ENCODE measurements around the gene FGF4. TPM values are rescaled to one million over a fixed set of nuclear protein-coding genes. Genes with fewer than 3 reads are reported as not detected.
"Not testable (repeated sequence)": the region's sequence is repeated elsewhere in the genome, so short reads cannot be mapped to it uniquely, and the experiment has no call there.

FGF4 gene
- total RNA-seq, 4 donors from 2014 or later = not detected

DNA sequence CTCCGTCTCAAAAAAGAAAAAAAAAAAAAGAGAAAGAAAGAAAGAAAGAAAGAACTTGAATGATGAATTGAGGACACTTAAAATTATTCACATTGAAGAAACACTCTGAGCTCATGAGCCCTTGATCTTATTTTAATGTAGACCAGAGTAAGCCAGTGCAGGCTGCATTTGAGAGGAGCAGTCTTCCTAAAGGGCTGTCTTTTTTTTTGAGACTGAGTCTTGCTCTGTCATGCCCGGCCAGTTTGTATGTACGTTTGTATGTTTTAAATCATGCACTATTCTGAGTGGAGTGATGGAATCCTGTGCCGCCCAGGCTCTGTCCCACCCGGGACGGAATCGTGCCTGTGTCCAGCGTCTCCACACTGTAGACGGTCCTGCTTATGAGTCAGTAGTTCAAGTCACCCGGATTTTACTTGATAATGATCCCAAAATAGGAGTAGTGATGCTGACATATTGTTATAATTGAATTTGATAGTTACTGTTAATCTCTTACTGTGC, 9.6 kb downstream of the FGF4 start:
- Histone ChIP-seq H3K27ac (no peak overlapping the region), H3K4me1 (no peaks in the 10 kb centered on the region), H3K27me3 (no peaks in the 10 kb centered on the region), H3K4me3 (replicated peaks in 1 of 3) (no peak overlapping the region), H3K36me3 (no peaks in the 10 kb centered on the region), H3K9me3 (no peaks in the 10 kb centered on the region)
- TF ChIP-seq, protein P1, sequence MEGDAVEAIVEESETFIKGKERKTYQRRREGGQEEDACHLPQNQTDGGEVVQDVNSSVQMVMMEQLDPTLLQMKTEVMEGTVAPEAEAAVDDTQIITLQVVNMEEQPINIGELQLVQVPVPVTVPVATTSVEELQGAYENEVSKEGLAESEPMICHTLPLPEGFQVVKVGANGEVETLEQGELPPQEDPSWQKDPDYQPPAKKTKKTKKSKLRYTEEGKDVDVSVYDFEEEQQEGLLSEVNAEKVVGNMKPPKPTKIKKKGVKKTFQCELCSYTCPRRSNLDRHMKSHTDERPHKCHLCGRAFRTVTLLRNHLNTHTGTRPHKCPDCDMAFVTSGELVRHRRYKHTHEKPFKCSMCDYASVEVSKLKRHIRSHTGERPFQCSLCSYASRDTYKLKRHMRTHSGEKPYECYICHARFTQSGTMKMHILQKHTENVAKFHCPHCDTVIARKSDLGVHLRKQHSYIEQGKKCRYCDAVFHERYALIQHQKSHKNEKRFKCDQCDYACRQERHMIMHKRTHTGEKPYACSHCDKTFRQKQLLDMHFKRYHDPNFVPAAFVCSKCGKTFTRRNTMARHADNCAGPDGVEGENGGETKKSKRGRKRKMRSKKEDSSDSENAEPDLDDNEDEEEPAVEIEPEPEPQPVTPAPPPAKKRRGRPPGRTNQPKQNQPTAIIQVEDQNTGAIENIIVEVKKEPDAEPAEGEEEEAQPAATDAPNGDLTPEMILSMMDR (IDR thresholded peaks at IDR 0.05) = no peak
- TF ChIP-seq POLR2A (IDR thresholded peaks at IDR 0.05) = no peak
- DNase-seq = no peak
- WGBS, 2 donors = 60 to 68% methylated on average over 10 of the region's 10 CpGs
- intact Hi-C loops (cut with DNase I) = no loop called here

DNA sequence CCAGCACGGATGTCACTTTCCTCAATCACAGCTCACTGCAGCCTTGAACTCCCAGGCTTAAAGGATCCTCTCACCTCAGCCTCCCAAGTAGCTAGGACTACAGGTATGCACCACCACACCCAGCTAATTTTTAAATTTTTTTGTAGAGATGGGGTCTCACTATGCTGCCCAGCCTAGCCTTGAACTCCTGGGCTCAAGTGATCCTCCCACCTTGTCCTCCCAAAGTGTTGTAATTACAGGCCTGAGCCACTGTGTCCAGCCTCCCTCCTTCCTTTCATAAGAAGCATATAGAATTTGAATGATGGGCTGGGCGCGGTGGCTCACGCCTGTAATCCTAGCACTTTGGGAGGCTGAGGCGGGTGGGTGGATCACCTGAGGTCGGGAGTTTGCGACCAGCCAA, 10.2 kb downstream of the FGF4 start:
- H3K9me3 ChIP-seq; H3K4me1 ChIP-seq; H3K27ac ChIP-seq; intact Hi-C loops (cut with DNase I); DNase-seq; H3K27me3 ChIP-seq; H3K4me3 ChIP-seq (replicated peaks in 1 of 3); H3K36me3 ChIP-seq: not testable (repeated sequence)
- 89 to 91% methylated on average over 7 of the region's 7 CpGs for WGBS, 2 donors

DNA sequence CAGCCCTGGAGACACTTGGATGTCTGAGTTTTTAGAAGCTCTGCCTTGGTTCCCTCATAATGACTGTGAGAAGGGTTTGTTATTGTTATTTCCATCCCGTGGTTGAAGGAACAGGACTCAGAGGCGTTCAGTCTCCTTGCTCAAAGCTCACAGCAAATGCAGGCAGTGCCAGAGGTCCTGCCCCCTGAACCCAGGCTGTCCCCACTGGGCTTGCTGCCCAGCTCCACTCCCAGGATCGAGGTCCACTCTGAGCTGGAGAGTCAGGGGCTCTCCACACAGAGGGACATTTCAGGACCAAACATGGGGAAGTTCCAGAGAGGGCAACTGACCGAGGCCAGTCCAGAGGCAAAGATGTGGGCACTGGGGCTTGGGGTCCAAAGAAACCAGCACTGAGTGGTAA, 14.8 kb downstream of the FGF4 start:
- TF ChIP-seq, protein P1 (IDR thresholded peaks at IDR 0.05) = no peak
- no peak for TF ChIP-seq POLR2A (IDR thresholded peaks at IDR 0.05)
- H3K4me3 ChIP-seq (replicated peaks in 1 of 3) = no peak overlapping the region
- no peaks in the 10 kb centered on the region for H3K27me3 ChIP-seq
- H3K4me1 ChIP-seq = no peaks in the 10 kb centered on the region
- DNase-seq = no peak
- no peak overlapping the region for H3K27ac ChIP-seq
- intact Hi-C loops (cut with DNase I) = no loop called here
- H3K9me3 ChIP-seq = no peaks in the 10 kb centered on the region
- no peaks in the 10 kb centered on the region for H3K36me3 ChIP-seq
- WGBS, 2 donors = 35 to 51% methylated on average over 2 to 4 of the region's 4 CpGs

DNA sequence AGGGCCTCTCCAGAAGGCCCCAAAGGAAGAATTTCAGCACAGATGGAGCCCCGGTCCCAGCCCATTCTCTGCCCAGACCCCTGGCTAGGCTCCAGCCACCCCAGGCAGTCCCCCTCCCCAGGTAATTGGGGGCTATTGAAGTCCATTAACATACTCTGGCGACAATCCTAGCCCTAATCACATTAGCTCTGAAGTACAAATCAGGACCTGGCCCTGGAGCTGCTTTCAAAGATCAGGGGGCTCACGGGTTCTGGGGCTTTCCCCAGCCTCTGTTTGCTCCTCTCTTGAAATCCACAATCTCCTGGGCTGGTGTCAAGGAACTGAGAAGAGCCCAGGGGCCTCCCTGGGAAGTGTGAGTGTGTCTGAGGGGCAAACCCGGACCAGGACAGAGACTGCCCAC, 22.3 kb downstream of the FGF4 start:
- no peak for DNase-seq
- TF ChIP-seq POLR2A (IDR thresholded peaks at IDR 0.05) = no peak
- TF ChIP-seq, protein P1 (IDR thresholded peaks at IDR 0.05) = no peak
- WGBS, 2 donors = 43 to 48% methylated on average over 3 of the region's 4 CpGs
- Histone ChIP-seq H3K9me3 (no peaks in the 10 kb centered on the region), H3K36me3 (no peaks in the 10 kb centered on the region), H3K4me1 (no peaks in the 10 kb centered on the region), H3K27me3 (no peaks in the 10 kb centered on the region), H3K4me3 (replicated peaks in 1 of 3) (no peak overlapping the region), H3K27ac (no peak overlapping the region)
- intact Hi-C loops (cut with DNase I) = no loop called here

DNA sequence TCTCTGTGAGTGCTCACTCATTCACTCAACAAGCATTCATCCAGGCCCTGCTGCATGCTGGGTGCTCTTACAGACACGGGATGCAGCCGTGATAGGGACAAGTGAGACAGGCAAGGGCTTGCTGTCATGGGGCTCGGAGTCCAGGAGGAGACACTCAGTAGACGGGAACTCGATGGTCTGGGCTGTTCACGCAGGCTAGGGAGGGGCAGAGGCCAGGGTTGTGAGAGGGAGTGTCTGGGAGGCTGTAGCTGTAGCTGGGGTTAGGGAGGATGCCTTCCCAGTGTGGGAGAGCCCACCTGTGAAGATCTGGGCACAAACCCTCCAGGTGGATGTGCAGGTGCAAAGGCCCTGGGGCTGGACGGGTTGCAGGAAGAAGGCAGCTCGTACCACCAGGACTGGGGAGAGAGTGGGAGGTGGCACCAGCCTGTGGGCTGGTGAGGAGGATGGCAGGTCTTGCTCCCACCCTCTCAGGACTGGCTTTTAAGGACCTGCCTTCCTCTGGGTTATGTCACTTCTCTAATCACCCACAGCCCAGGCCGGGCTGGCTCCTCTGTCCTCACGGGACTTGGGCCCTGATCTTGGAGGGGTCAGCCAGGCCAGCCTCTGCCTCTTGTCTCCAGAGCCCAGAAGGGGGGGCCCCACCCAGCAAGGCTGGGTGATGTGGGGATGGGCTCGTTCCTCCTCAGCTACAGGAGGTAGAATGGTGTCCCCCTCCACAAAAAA, 24.1 kb downstream of the FGF4 start:
- Histone ChIP-seq H3K9me3 (no peaks in the 10 kb centered on the region), H3K27ac (no peak overlapping the region), H3K4me1 (no peaks in the 10 kb centered on the region), H3K4me3 (replicated peaks in 1 of 3) (no peak overlapping the region), H3K27me3 (no peaks in the 10 kb centered on the region), H3K36me3 (no peaks in the 10 kb centered on the region)
- WGBS, 2 donors = 78 to 85% methylated on average over 11 of the region's 11 CpGs
- TF ChIP-seq POLR2A (IDR thresholded peaks at IDR 0.05) = no peak
- TF ChIP-seq, protein P1 (IDR thresholded peaks at IDR 0.05) = no peak
- intact Hi-C loops (cut with DNase I) = no loop called here
- DNase-seq = no peak
